Renal cortex interstitium (tissue), 11 donors: Measurements from ENCODE around the gene TBL1XR1. TPM values are rescaled to one million over a fixed set of nuclear protein-coding genes. Genes with fewer than 3 reads are reported as not detected.
"Not testable (repeated sequence)": the region's sequence is repeated elsewhere in the genome, so short reads cannot be mapped to it uniquely, and the experiment has no call there.

Source experiments
- DNase-seq, 11 donors: peaks; one replicate each; pipeline ENCODE4 v3.0.0-alpha.2; 2013; ENCODE audit warnings: low read depth in 9 of 11, low spot score in 4 of 11; ENCODE audit errors: extremely low read depth in 1 of 11
- polyA plus RNA-seq, 3 donors: library from polyadenylated mRNA; unstranded; fragments of 120-200 nt; gene quantifications; one replicate each; pipeline ENCODE4 v1.2.1, GENCODE V29; 2013; ENCODE audit not compliant: insufficient read length in 3 of 3

TBL1XR1 gene
- polyA plus RNA-seq, 3 donors, result 131 to 143 (median 139) TPM

DNA sequence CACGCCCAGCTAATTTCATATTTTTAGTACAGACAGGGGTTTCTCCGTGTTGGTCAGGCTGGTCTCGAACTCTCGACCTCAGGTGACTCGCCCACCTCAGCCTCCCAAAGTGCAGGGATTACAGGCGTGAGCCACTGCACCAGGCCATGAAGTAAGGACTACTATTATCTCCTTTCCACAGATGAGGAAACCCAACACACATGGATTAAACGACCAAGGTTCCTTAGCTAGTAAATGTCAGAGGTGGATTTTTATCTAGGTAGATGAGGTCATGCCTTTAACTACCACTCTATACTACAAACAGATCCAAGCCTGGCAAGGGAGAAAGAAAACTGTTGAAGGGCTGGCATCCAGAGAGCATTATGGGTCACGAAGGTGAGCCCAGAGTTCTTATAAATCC is 15.5 kb upstream of the TBL1XR1 start:
- no peak for DNase-seq

- DNase-seq, result no peak
Observed at GRCh38 chr3:177212278-177212610, 15.0 kb upstream of the TBL1XR1 start.

DNA sequence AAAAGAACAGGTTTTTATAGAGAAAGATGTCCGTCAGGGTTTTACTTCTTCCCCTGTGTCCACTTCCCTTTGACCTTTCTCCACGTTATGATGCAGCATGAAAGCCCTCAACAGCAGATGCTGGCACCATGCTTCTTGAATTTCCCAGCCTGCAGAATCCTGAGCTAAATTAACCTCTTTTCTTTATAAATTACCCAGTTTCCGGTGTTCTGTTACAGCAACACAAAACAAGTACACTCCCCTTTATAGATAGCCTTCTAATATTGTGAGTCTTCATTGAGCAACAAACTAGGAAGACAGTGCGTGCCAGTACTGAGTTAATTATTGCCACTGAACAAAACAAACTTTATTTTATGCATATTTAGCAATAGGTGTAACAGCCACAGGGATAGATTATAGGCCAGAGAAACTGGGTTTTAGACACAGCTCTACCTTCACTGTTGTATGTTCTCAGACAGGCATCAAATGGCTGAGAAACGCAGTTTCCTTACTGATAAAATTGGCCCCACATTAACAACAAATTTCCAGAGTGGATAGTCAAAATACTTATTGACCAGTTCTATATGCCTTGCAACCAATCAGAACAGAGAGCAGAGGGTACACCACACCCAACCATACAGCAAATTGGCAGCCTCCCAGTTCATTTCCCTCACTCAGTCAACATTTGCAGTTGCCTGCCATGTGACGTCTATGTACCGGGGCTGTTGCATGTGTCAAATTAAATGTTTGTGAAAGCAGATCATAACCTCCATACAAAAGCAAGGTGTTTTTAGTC is 14.4 kb upstream of the TBL1XR1 start:
- DNase-seq, result no peak

- no peak for DNase-seq
Observed at GRCh38 chr3:177210744-177211502, 13.6 kb upstream of the TBL1XR1 start.

GRCh38 chr3:177209509-177209908 is 12.2 kb upstream of the TBL1XR1 start:
- DNase-seq, result no peak

DNA sequence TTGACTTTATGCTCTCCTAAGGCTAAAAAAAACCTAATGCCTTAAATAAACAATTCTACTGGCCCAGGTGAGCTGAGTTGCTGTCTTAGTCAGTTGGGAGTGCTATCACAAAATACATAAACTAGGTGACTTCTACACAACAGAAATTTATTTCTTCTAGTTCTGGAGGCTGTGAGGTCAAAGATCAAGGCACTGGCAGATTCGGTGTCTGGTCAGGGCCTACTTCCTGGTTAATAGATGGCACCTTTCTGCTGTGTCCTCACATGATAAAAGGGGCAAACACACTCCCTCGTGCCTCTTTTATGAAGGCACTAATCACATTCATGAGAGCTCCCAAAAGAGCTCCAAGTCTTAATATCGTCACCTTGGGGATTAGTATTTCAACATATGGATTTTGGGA is 11.5 kb upstream of the TBL1XR1 start:
- DNase-seq, result no peak

GRCh38 chr3:177208223-177208622 is 10.9 kb upstream of the TBL1XR1 start:
- DNase-seq, result no peak

GRCh38 chr3:177206936-177207335 is 9.7 kb upstream of the TBL1XR1 start:
- DNase-seq, result no peak

DNA sequence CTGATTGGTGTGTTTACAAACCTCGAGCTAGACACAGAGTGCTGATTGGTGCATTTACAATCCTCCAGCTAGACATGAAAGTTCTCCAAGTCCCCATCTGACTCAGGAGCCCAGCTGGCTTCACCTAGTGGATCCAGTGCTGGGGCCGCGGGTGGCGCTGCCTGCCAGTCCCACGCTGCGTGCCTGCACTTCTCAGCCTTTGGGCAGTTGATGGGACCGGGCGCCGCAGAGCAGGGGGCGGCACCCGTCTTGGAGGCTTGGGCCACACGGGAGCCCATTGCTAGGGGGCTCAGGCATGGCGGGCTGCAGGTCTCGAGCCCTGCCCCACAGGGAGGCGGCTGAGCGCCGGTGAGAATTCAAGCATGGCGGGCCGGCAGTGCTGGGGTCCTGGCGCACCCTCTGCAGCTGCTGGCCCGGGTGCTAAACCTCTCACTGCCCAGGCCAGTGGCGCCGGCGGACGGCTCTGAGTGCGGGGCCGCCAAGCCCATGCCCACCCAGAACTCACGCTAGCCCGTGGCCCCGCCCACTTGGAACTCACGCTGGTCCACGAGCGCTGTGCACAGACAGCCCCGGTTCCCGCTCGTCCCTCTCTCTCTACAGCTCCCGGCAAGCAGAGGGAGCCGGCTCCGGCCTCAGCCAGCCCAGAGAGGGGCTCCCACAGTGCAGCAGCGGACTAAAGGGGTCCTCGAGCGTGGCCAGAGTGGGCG is 6.6 kb upstream of the TBL1XR1 start:
- no peak for DNase-seq

- DNase-seq, result not testable (repeated sequence)
Observed at GRCh38 chr3:177203016-177203415, 5.7 kb upstream of the TBL1XR1 start.

DNA sequence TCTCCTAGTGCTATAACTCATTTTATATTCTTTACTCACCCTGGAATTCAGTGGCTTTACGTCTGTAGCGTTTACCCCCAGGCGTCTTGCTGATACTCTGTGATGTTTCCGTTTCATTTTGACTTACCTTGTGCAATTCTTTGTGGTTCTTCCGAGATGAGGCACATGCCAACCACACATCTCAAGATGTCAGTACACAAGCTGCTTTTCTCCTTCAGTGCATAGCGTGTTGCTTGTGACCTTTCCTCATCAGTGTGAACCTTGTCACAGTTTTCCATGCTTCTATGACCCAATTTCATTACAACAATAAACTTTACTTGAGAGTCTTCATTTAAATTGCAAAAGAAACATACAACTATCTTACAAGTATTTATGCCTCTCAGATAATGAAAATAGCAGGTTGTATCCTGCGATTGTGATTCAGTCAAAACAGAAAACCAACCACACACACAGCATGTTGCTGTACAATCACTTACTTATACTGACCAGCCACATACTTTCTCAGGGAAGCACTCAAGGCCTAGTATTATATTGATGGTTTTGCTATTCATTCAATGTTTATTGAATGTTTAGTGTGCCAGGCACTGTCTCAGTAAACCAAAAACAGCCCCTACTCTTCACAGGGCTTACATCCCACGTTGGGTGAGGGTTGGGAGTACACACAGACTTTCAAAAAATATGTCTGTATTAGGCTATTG is 4.6 kb upstream of the TBL1XR1 start:
- no peak for DNase-seq

DNA sequence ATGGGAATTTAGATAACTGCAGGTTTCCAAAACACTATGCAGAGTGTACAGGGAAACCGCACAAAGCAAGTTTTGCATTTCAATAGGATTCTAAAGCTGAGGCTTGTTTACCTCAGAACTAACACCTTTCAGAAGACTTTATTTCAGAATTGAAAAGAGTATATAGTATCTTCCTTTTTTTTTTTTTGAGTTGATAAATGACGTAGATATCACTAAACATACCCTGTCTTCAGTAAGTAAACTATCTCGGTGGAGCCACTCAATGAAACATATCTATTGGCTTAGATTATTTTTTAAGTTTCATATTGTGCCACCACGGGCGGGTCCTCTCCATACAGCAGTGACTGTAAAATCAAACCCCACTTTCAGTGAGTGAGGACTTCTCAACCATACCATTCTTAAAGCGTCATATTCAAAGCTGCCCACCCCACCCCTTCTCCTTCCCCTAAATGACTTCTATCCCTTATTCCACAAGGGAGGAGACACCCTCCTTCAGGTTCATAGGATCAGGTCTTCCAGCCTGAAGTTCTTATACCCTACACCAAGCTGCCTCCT is 2.0 kb upstream of the TBL1XR1 start:
- no peak for DNase-seq

DNA sequence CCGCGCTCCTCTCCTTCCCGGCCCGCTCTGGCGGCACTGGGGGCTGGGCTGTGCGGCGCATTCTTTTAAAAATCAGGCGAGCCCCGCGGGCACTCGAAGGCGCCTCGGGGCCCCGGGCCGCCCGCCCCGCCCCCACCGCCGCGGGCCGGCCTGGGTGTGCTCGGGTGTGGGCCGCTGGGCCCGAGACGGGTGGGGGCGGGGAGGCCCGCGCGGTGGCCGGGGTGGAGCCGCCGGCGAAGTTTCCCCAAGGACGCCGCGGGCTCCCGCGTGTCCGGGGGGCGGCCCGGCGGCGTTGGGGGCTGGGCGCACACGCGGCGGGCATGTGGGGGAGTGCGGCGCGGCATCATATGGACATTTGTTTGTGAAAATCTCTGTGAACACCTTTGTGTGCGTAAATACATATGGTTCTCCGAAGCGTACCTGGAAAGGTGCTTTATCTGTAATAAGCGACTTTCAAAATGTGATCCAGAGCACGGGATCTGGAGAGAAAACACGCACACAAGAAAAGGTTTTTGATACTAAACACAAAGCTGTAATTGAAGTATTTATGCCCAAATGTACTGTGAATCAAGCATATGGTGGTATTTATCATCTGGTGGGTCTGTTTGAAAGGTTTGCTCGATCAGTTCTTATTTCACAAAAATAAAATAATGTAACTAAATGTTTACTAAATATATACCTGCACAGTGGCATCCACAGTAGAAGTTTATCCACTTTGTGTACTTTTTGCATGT is 612 bp upstream of the TBL1XR1 start:
- peak in 4 of 11 donors; percentile 54 to 65 (median 58) for DNase-seq

GRCh38 chr3:177196456-177197040 is 734 bp downstream of the TBL1XR1 start:
- peak in 4 of 11 donors; percentile 44 to 50 (median 48) for DNase-seq

- peak in 1 of 11 donors; percentile 22 for DNase-seq
Observed at GRCh38 chr3:177196008-177196455, 1.2 kb downstream of the TBL1XR1 start.

DNA sequence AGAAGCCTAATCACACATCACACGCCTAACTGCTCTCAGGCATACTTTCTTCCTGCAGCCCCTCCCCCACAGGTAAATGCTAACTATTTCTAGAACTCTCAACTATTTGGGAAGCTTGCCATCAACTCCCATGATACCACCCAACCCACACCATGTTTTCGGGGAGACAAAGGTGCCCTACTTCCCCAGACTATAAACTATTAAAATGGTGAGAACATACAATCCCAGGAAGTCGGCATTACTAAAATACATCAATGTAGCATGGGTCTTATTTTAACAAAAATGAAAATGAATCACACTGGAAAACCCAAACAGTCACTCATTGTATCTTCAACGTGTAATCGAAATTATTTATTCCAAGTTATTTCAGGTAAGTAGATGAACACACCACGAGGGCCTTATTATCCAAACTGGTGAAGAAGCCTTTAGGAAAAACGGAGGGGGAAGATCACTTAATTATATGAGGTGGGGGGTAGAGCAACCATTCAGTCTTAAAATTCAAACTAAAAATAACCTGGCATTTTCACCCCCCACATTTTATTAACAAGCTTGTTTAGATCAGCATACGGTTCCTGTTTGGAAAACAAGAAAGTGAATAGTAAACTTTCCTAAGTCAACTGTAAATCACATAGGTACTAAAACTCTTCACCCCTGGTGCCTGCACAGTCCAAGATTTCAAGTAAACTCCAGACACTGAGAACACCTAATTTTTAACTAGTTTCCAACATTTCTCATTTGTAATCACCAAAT is 1.9 kb downstream of the TBL1XR1 start:
- peak in 3 of 11 donors; percentile 54 to 56 (median 56) for DNase-seq

DNA sequence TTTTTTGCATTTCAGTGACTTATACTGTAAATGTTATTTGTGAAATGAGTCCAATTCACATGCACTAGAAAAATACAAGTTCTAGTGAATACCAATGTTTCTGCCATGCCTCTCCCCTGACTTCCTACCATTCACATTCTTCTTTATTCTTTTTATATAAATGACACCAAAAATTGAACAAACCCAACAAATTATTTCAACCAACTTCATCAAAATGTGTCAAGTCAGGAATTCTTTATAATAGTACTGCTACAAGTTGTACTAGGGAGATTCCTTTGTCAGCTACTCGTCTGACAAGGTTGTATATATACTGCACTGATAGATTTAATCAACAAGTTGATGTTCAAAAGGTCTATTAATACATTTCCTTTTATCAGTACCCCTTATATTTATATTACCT is 3.0 kb downstream of the TBL1XR1 start:
- no peak for DNase-seq
